Measurements from ENCODE around the gene PFN4.
"Not testable (repeated sequence)": the region's sequence is repeated elsewhere in the genome, so short reads cannot be mapped to it uniquely, and the experiment has no call there.

Gene PFN4

GRCh38 chr2:24110660-24111303, 12.4 kb downstream of the PFN4 start:
- no peak for DNase-seq

- not testable (repeated sequence) for DNase-seq
Measured at GRCh38 chr2:24109431-24109830, 13.7 kb downstream of the PFN4 start.

GRCh38 chr2:24107336-24107735, 15.8 kb downstream of the PFN4 start:
- DNase-seq = no peak

GRCh38 chr2:24106786-24107185, 16.3 kb downstream of the PFN4 start:
- DNase-seq = no peak

- DNase-seq = no peak
Measured at GRCh38 chr2:24105816-24106215, 17.3 kb downstream of the PFN4 start.

- no peak for DNase-seq
Measured at GRCh38 chr2:24104906-24105305, 18.2 kb downstream of the PFN4 start.

GRCh38 chr2:24104110-24104650, 19.0 kb downstream of the PFN4 start:
- DNase-seq = no peak

GRCh38 chr2:24102677-24103076, 20.5 kb downstream of the PFN4 start:
- no peak for DNase-seq

GRCh38 chr2:24101992-24102391, 21.1 kb downstream of the PFN4 start:
- DNase-seq = no peak

GRCh38 chr2:24100732-24101131, 22.4 kb downstream of the PFN4 start:
- DNase-seq = not testable (repeated sequence)

- DNase-seq = not testable (repeated sequence)
Measured at GRCh38 chr2:24095171-24095677, 27.9 kb downstream of the PFN4 start.

GRCh38 chr2:24093270-24093669, 29.9 kb downstream of the PFN4 start:
- not testable (repeated sequence) for DNase-seq

- DNase-seq = no peak
Measured at GRCh38 chr2:24088821-24089359, 34.2 kb downstream of the PFN4 start.

GRCh38 chr2:24087032-24087431, 36.1 kb downstream of the PFN4 start:
- no peak for DNase-seq

GRCh38 chr2:24086241-24086640, 36.9 kb downstream of the PFN4 start:
- no peak for DNase-seq

- no peak for DNase-seq
Measured at GRCh38 chr2:24085200-24085489, 38.0 kb downstream of the PFN4 start.

- DNase-seq = peak; percentile 74
Measured at GRCh38 chr2:24084386-24085199, 38.5 kb downstream of the PFN4 start, which contains the start of gene TP53I3. TSS of gene TP53I3 (minus strand) at chr2:24084834. CDS start at chr2:24084326, 508 bp downstream.

GRCh38 chr2:24083567-24084385, 39.4 kb downstream of the PFN4 start:
- DNase-seq = peak; percentile 73

GRCh38 chr2:24082787-24083566, 40.2 kb downstream of the PFN4 start:
- DNase-seq = no peak

GRCh38 chr2:24080701-24081100, 42.4 kb downstream of the PFN4 start:
- DNase-seq = no peak

GRCh38 chr2:24077879-24078278, 45.3 kb downstream of the PFN4 start:
- DNase-seq = no peak

- no peak for DNase-seq
Measured at GRCh38 chr2:24077535-24077877, 45.6 kb downstream of the PFN4 start.

All from NCI-H1694 (cell line).